Measurements from ENCODE around the gene SSB. TPM values are rescaled to one million over a fixed set of nuclear protein-coding genes. Genes with fewer than 3 reads are reported as not detected.

Gene SSB
- total and polyA plus RNA-seq, 9 of the 15 experiments (the other 6 are each of a cell fraction or from before 2014, with no cell fraction given): 317 to 849 (median 515) TPM

DNA sequence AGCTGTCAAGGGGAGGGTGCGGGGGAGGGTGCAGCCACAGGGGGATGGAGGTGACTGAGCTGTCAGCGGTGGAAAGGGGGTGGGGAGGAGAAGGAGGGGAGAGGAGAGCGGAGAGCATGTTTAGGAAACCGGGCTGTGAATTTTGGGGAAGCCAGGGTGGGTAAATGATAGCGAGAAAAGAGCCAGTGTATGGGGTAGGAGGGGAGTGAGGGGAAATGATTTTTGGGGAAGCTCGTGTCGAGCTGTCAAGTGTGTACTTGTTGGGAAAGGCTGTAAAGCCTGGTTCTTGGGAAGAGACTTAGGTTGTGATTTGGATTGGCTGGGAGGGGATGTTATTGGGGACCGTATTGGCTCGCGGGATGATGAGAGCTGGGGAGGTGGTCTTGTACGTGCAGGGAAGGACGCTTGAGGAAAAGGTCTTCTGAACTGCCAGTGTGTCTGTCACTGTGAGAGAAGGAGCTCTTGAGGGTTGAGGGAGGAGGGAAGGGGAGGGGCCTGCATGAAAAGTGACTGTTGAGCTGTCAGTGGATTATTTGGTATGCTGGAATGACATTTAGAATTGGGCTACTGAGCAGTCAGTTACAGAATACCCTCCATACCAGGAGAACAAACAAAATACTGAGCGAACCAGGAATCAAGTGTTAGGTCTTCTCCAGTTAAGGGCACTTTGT is 29.6 kb downstream of the SSB start (continued):
- TF ChIP-seq, protein P1, sequence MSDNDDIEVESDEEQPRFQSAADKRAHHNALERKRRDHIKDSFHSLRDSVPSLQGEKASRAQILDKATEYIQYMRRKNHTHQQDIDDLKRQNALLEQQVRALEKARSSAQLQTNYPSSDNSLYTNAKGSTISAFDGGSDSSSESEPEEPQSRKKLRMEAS (CRISPR knock-in tag; IDR thresholded peaks at IDR 0.05): peak; percentile 51; the same call in 1 of the 2 replicates
- TF ChIP-seq EP400 (IDR thresholded peaks at IDR 0.05): 0 out of 2 replicates have a peak, but pooled peaks have one; percentile 20
- TF ChIP-seq, protein P2, sequence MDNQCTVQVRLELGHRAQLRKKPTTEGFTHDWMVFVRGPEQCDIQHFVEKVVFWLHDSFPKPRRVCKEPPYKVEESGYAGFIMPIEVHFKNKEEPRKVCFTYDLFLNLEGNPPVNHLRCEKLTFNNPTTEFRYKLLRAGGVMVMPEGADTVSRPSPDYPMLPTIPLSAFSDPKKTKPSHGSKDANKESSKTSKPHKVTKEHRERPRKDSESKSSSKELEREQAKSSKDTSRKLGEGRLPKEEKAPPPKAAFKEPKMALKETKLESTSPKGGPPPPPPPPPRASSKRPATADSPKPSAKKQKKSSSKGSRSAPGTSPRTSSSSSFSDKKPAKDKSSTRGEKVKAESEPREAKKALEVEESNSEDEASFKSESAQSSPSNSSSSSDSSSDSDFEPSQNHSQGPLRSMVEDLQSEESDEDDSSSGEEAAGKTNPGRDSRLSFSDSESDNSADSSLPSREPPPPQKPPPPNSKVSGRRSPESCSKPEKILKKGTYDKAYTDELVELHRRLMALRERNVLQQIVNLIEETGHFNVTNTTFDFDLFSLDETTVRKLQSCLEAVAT (IDR thresholded peaks at IDR 0.05): peak; percentile 68 to 84; a peak in 2 of 4 replicates
- TF ChIP-seq, protein P3, sequence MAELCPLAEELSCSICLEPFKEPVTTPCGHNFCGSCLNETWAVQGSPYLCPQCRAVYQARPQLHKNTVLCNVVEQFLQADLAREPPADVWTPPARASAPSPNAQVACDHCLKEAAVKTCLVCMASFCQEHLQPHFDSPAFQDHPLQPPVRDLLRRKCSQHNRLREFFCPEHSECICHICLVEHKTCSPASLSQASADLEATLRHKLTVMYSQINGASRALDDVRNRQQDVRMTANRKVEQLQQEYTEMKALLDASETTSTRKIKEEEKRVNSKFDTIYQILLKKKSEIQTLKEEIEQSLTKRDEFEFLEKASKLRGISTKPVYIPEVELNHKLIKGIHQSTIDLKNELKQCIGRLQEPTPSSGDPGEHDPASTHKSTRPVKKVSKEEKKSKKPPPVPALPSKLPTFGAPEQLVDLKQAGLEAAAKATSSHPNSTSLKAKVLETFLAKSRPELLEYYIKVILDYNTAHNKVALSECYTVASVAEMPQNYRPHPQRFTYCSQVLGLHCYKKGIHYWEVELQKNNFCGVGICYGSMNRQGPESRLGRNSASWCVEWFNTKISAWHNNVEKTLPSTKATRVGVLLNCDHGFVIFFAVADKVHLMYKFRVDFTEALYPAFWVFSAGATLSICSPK (IDR thresholded peaks at IDR 0.05; ENCODE audit: borderline replicate concordance): peak; percentile 92; the same call in 1 of the 2 replicates
- TF ChIP-seq, protein P4, sequence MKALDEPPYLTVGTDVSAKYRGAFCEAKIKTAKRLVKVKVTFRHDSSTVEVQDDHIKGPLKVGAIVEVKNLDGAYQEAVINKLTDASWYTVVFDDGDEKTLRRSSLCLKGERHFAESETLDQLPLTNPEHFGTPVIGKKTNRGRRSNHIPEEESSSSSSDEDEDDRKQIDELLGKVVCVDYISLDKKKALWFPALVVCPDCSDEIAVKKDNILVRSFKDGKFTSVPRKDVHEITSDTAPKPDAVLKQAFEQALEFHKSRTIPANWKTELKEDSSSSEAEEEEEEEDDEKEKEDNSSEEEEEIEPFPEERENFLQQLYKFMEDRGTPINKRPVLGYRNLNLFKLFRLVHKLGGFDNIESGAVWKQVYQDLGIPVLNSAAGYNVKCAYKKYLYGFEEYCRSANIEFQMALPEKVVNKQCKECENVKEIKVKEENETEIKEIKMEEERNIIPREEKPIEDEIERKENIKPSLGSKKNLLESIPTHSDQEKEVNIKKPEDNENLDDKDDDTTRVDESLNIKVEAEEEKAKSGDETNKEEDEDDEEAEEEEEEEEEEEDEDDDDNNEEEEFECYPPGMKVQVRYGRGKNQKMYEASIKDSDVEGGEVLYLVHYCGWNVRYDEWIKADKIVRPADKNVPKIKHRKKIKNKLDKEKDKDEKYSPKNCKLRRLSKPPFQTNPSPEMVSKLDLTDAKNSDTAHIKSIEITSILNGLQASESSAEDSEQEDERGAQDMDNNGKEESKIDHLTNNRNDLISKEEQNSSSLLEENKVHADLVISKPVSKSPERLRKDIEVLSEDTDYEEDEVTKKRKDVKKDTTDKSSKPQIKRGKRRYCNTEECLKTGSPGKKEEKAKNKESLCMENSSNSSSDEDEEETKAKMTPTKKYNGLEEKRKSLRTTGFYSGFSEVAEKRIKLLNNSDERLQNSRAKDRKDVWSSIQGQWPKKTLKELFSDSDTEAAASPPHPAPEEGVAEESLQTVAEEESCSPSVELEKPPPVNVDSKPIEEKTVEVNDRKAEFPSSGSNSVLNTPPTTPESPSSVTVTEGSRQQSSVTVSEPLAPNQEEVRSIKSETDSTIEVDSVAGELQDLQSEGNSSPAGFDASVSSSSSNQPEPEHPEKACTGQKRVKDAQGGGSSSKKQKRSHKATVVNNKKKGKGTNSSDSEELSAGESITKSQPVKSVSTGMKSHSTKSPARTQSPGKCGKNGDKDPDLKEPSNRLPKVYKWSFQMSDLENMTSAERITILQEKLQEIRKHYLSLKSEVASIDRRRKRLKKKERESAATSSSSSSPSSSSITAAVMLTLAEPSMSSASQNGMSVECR (CRISPR knock-in tag; IDR thresholded peaks at IDR 0.05): peak; percentile 68; the same call in 1 of the 2 replicates
- TF ChIP-seq NBN (IDR thresholded peaks at IDR 0.05; ENCODE audit: low read depth): peak; percentile 76
- no peak for TF ChIP-seq JUND (IDR thresholded peaks at IDR 0.05; ENCODE audit: borderline replicate concordance, low read depth, low read length)
- TF ChIP-seq JUND (tag; IDR thresholded peaks at IDR 0.05; ENCODE audit: borderline replicate concordance, low read depth, low read length): no peak
- TF ChIP-seq, protein P5, sequence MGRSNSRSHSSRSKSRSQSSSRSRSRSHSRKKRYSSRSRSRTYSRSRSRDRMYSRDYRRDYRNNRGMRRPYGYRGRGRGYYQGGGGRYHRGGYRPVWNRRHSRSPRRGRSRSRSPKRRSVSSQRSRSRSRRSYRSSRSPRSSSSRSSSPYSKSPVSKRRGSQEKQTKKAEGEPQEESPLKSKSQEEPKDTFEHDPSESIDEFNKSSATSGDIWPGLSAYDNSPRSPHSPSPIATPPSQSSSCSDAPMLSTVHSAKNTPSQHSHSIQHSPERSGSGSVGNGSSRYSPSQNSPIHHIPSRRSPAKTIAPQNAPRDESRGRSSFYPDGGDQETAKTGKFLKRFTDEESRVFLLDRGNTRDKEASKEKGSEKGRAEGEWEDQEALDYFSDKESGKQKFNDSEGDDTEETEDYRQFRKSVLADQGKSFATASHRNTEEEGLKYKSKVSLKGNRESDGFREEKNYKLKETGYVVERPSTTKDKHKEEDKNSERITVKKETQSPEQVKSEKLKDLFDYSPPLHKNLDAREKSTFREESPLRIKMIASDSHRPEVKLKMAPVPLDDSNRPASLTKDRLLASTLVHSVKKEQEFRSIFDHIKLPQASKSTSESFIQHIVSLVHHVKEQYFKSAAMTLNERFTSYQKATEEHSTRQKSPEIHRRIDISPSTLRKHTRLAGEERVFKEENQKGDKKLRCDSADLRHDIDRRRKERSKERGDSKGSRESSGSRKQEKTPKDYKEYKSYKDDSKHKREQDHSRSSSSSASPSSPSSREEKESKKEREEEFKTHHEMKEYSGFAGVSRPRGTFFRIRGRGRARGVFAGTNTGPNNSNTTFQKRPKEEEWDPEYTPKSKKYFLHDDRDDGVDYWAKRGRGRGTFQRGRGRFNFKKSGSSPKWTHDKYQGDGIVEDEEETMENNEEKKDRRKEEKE (IDR thresholded peaks at IDR 0.05; ENCODE audit: borderline replicate concordance in 1 of 2, control insufficient read depth in 1 of 2, low read depth in 2 of 2, low read length in 1 of 2): 0 out of 4 replicates have a peak, but pooled peaks of 1 of the 2 experiments have one; percentile 26
- TF ChIP-seq, protein P6, sequence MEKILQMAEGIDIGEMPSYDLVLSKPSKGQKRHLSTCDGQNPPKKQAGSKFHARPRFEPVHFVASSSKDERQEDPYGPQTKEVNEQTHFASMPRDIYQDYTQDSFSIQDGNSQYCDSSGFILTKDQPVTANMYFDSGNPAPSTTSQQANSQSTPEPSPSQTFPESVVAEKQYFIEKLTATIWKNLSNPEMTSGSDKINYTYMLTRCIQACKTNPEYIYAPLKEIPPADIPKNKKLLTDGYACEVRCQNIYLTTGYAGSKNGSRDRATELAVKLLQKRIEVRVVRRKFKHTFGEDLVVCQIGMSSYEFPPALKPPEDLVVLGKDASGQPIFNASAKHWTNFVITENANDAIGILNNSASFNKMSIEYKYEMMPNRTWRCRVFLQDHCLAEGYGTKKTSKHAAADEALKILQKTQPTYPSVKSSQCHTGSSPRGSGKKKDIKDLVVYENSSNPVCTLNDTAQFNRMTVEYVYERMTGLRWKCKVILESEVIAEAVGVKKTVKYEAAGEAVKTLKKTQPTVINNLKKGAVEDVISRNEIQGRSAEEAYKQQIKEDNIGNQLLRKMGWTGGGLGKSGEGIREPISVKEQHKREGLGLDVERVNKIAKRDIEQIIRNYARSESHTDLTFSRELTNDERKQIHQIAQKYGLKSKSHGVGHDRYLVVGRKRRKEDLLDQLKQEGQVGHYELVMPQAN (IDR thresholded peaks at IDR 0.05; ENCODE audit: borderline replicate concordance): peak; percentile 100
- peak; percentile 70; the same call in 1 of the 2 replicates for TF ChIP-seq PHB2 (IDR thresholded peaks at IDR 0.05; ENCODE audit: low read depth)
